Testis (tissue), 3 donors: Measurements from ENCODE around the gene FYCO1. TPM values are rescaled to one million over a fixed set of nuclear protein-coding genes. Genes with fewer than 3 reads are reported as not detected.
A peak's percentile ranks its signal among the peaks of the same experiment; 100 is the strongest.

ENCODE experiments used
- DNase-seq: peaks from one replicate; pipeline ENCODE4 v3.0.0-alpha.2; 2019
- H3K27ac ChIP-seq, 2 donors: fragments of 200-600 bp; sonication (generic); one replicate each; pipeline ENCODE4 v1.5.1; 2019
- H3K27me3 ChIP-seq: fragments of 200-600 bp; sonication (generic); one replicate; pipeline ENCODE4 v1.5.1; 2019
- H3K36me3 ChIP-seq: fragments of 200-600 bp; sonication (generic); one replicate; pipeline ENCODE4 v1.5.1; 2017; ENCODE audit warnings: low read depth; ENCODE audit errors: missing control alignments
- H3K4me1 ChIP-seq: fragments of 200-600 bp; sonication (generic); one replicate; pipeline ENCODE4 v1.5.1; 2019
- H3K4me3 ChIP-seq, 2 donors: fragments of 200-600 bp; sonication (generic); one replicate each; pipeline ENCODE4 v1.5.1; 2017 to 2019
- H3K9me3 ChIP-seq: fragments of 200-600 bp; sonication (generic); one replicate; pipeline ENCODE4 v1.5.1; 2017
- POLR2A ChIP-seq: fragments of 450-650 bp; IDR thresholded peaks from one replicate; pipeline ENCODE4 v1.6.1; 2017; ENCODE audit warnings: antibody characterized with exemption, mild to moderate bottlenecking, moderate library complexity
- WGBS, 2 donors: methylation state at CpG; one replicate each; pipeline ENCODE4 v1.1.5; 2018; 5-methylcytosine and 5-hydroxymethylcytosine counted together
- intact Hi-C: fragments of 100-400 bp; cut with DNase I; formaldehyde crosslinking; loops from one replicate; pipeline ENCODE4 v1.15.1; 2023; ENCODE audit warnings: low total_unique reads
- polyA plus RNA-seq: library from polyadenylated mRNA; stranded (reverse); fragments of 350-450 nt; fragmentation: Illumina TruSeq; extraction: RNeasy Lipid Tissue Mini Kit (QIAGEN cat#74804); gene quantifications from one replicate; pipeline ENCODE4 v1.2.3, GENCODE V29; 2014; ENCODE audit warnings: low read depth, low replicate concordance; ENCODE audit not compliant: insufficient read depth
- total RNA-seq, 2 donors: library from RNA; depleted of rRNA; stranded (reverse); fragments of >200 nt; gene quantifications; one replicate each; pipeline ENCODE4 v1.2.3, GENCODE V29; 2016
- TF ChIP-seq, protein P1 (sequence below), 3 experiments: fragments of 450-650 bp in 2 of 3; fragments of 200-600 bp in 1 of 3; sonication (generic) in 1 of 3; IDR thresholded peaks; one replicate each; pipeline ENCODE4 v1.5.1; 2016 to 2019; ENCODE audit warnings: antibody characterized with exemption in 3 of 3, mild to moderate bottlenecking in 2 of 3, moderate library complexity in 1 of 3

The FYCO1 gene
- total and polyA plus RNA-seq, 3 donors from 2014 or later, result 12.8 to 24.2 (median 21.7) TPM

DNA sequence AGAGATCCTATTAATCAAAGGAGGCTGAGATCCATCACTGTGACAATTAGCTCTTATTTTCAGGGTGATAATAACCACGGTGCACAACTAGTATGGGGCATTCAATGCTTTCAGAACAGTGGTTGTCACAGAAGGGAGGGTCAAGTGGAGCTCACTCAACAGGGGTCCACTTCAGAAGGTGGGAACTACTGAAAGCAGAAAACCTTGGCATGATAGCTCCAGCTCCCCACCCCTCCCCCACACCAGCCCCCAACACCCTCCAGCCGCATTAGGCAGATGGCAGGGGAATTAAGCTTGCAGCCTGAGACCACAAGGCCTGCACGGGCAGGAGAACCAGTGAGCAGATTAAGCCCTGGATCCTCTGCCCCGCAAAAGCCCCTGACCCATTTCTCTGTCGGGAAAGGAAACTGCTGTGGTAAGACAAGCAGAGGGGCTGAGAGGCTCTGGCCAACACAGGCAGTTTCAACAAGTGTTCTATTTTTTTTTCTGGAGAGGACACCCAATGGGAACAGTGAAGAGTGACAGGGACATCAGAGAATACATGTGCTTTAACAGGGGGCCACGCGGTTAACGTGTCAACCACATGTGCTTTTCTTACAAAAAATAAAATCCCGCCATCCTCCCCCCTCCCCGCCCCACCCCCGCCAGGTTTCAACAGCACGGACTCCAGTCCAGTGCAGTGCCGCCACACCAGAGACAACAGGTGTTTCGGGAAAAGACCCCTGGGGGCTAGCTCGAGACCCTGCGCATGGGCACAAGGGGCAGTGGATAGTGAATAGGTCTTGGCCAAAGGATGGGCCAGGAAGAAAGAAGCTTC lies 997 bp downstream of the FYCO1 start:
- Histone ChIP-seq H3K4me1 (peaks cover 7% of the 10 kb centered on the region), H3K36me3 (no peaks in the 10 kb centered on the region), H3K27me3 (no peaks in the 10 kb centered on the region), H3K4me3 (peak overlapping the region; percentile 82 to 93), H3K9me3 (no peaks in the 10 kb centered on the region), H3K27ac (peak overlapping the region; percentile 78 to 91)
- peak; percentile 38 for DNase-seq
- intact Hi-C loops, result no loop called here
- WGBS, 2 donors, result 9 to 10% methylated on average over 10 to 16 of the region's 16 CpGs
- TF ChIP-seq, protein P1, sequence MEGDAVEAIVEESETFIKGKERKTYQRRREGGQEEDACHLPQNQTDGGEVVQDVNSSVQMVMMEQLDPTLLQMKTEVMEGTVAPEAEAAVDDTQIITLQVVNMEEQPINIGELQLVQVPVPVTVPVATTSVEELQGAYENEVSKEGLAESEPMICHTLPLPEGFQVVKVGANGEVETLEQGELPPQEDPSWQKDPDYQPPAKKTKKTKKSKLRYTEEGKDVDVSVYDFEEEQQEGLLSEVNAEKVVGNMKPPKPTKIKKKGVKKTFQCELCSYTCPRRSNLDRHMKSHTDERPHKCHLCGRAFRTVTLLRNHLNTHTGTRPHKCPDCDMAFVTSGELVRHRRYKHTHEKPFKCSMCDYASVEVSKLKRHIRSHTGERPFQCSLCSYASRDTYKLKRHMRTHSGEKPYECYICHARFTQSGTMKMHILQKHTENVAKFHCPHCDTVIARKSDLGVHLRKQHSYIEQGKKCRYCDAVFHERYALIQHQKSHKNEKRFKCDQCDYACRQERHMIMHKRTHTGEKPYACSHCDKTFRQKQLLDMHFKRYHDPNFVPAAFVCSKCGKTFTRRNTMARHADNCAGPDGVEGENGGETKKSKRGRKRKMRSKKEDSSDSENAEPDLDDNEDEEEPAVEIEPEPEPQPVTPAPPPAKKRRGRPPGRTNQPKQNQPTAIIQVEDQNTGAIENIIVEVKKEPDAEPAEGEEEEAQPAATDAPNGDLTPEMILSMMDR (IDR thresholded peaks at IDR 0.05), result no peak
- no peak for TF ChIP-seq POLR2A

DNA sequence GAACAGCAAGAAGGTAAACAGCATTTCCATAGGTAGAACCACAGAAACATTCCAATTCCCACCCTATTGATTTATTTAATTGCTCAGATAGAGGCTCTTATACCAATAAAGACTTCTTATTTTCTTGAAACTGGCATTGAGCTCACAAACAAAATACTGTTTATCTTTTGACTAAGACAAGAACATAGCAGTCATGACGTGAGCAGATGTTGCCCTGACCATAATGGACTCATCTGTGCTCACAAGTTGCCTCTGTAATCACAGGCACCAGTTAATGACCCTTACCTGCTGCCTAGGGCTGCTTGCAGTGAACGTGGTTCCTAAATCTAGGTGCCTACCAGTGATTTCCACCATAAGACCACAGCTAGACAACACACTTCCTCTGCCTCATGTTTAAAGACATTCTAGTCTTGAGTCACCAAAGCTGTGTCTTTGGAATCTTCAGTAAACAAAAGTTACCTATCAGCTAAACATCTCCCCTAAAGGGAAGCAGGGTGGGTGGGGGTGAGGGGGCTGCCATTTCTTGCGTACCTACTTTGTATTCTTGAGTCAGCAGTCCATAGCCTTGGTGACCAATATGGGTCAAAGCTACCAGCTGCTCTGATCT lies 2.1 kb downstream of the FYCO1 start:
- peaks cover 7% of the 10 kb centered on the region for H3K4me1 ChIP-seq
- WGBS, 2 donors, result 78 to 87% methylated on average over 3 of the region's 3 CpGs
- intact Hi-C loops, result no loop called here
- DNase-seq, result no peak
- no peaks in the 10 kb centered on the region for H3K27me3 ChIP-seq
- H3K4me3 ChIP-seq, result no peak overlapping the region
- no peak for TF ChIP-seq POLR2A
- TF ChIP-seq, protein P1 (IDR thresholded peaks at IDR 0.05), result no peak
- H3K9me3 ChIP-seq, result no peaks in the 10 kb centered on the region
- no peak overlapping the region for H3K27ac ChIP-seq
- no peaks in the 10 kb centered on the region for H3K36me3 ChIP-seq

DNA sequence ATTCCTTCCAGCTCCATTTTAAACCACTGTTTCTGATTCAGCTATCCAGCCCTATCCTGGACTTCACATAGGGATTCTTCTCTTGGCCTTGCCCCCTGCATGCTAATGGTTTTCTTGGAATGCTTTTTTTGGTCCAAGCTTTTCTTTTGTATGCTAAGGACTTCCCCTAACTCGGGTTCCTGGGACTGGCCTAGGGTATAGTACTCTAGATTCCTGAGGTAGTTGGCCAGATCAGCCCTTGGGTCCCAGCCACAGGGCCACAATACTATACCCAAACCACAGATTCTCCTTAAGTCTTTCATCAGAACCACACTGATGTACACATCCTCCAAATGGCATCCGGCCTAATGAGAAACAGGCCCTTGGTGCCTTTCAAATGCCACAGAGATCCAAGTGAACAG lies 2.8 kb downstream of the FYCO1 start:
- Histone ChIP-seq H3K36me3 (no peaks in the 10 kb centered on the region), H3K27ac (no peak overlapping the region), H3K27me3 (no peaks in the 10 kb centered on the region), H3K9me3 (no peaks in the 10 kb centered on the region), H3K4me1 (peaks cover 13% of the 10 kb centered on the region), H3K4me3 (no peak overlapping the region)
- no peak for TF ChIP-seq POLR2A
- TF ChIP-seq, protein P1 (IDR thresholded peaks at IDR 0.05), result no peak
- no peak for DNase-seq
- intact Hi-C loops, result no loop called here
- 66 to 86% methylated on average over 2 of the region's 2 CpGs for WGBS, 2 donors

DNA sequence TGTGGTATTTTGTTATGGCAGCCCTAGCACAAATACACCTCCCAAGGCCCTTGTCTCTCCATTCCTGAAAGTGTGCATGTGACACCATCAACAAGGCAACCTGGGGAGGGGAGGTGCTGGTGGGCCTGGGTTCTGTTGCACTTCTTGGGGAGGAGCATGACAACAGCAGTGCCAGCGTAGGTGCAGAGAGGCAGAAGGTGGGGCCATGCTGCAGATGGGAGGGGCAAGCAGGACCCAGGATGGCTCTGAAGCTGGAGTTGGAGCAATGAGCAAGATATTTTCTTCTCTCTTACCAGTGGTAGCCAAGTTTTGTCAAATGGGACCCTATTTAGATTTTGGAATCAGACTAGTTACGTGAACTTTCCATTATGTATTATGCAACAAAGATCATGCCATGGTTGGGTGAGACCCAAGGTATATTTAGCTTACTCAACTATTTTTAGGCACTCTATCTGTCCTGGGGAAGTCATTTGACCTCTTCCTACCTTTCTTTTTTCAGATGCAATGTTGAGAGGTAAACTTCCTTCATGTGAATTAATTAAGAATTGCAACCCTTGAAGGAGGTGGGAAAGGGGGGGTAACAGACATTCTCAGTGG lies 3.4 kb downstream of the FYCO1 start:
- H3K4me1 ChIP-seq, result peaks cover 19% of the 10 kb centered on the region
- no peaks in the 10 kb centered on the region for H3K27me3 ChIP-seq
- DNase-seq, result no peak
- TF ChIP-seq, protein P1 (IDR thresholded peaks at IDR 0.05), result no peak
- TF ChIP-seq POLR2A, result no peak
- intact Hi-C loops, result no loop called here
- H3K4me3 ChIP-seq, result no peak overlapping the region
- no peak overlapping the region for H3K27ac ChIP-seq
- WGBS, 2 donors, result 84 to 86% methylated on average over 2 of the region's 2 CpGs
- no peaks in the 10 kb centered on the region for H3K36me3 ChIP-seq
- H3K9me3 ChIP-seq, result no peaks in the 10 kb centered on the region
